HL-60 (cell line): ENCODE results near the gene INCENP.
A peak's percentile ranks its signal among the peaks of the same experiment; 100 is the strongest.

Experiments used
- DNase-seq, 2 experiments: peaks; one replicate each; pipeline ENCODE4 v3.0.0-alpha.2; 2010 to 2020; ENCODE audit warnings: low read depth in 1 of 2, low spot score in 1 of 2
- H3K27ac ChIP-seq: fragments of 250-450 bp; sonication (Bioruptor Pico); replicated peaks from 2 replicates; pipeline ENCODE4 v1.5.1; 2020; ENCODE audit warnings: mild to moderate bottlenecking, moderate library complexity
- H3K27me3 ChIP-seq: fragments of 250-450 bp; sonication (Bioruptor Pico); 2 replicates; pipeline ENCODE4 v1.5.1; 2021; ENCODE audit warnings: mild to moderate bottlenecking, moderate library complexity; ENCODE audit not compliant: insufficient read depth, poor library complexity, severe bottlenecking
- H3K4me3 ChIP-seq: replicated peaks from 2 replicates; pipeline ENCODE4 v1.5.1; 2011; ENCODE audit warnings: mild to moderate bottlenecking, control low read depth, low read length; ENCODE audit not compliant: insufficient read depth
- GABPA ChIP-seq: IDR thresholded peaks from 2 replicates; pipeline ENCODE4 v1.6.1; 2012; ENCODE audit warnings: low read depth
- POLR2AphosphoS5 ChIP-seq: IDR thresholded peaks from 2 replicates; pipeline ENCODE4 v1.6.1; 2012; ENCODE audit warnings: low read depth
- SPI1 ChIP-seq: IDR thresholded peaks from 2 replicates; pipeline ENCODE4 v1.6.1; 2012; ENCODE audit warnings: low read depth, mild to moderate bottlenecking, borderline replicate concordance
- long read RNA-seq: library from polyadenylated mRNA; unstranded; transcript quantifications from one replicate; pipeline ENCODE4 v2.0.0, GENCODE V29; 2020
- TF ChIP-seq, protein P1 (sequence below): IDR thresholded peaks from one replicate; pipeline ENCODE4 v1.5.1; 2011; ENCODE audit warnings: low read length, control low read depth, inconsistent platforms; ENCODE audit not compliant: insufficient read depth
- TF ChIP-seq, protein P2 (sequence below): IDR thresholded peaks from 2 replicates; pipeline ENCODE4 v1.6.1; 2012; ENCODE audit warnings: low read depth; ENCODE audit not compliant: insufficient replicate concordance

The INCENP gene
- long read RNA-seq, partial matches to known transcripts: 30 of 59 reads
- long read RNA-seq, other reads (novel, unspliced or antisense): 29 of 59 reads

DNA sequence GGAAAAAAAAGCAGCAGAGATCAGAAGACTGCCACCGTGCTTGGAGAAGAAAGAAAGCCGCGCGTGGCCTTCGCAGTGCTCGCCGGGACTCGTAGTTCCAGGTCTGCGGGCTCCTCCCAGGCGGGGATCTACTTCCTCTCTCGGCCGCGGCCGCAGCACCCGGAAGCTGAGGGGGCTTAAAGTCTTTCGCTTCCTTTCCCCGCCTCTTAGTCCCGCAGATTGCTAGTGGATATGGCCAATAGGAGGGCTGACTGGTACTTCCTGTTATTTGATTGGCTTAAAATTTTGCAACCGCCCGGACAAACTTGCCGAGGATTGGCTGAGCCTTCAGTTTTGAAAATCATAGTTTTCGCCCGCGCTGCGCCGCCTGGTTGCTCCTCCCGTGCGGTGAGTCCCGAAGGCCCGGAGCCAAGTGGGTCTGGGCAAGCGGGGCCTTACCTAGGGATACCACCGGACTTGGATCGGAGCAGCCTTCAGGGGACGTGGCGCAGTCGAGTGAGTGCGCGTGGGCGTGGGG lies at the start of gene INCENP:
Gene INCENP, plus strand, starts transcription at position 343 of the 517 bp plus-strand sequence. CDS start 4,151 bp downstream, outside the sequence.
- DNase-seq: peak; percentile 97 to 99
- TF ChIP-seq, protein P1, sequence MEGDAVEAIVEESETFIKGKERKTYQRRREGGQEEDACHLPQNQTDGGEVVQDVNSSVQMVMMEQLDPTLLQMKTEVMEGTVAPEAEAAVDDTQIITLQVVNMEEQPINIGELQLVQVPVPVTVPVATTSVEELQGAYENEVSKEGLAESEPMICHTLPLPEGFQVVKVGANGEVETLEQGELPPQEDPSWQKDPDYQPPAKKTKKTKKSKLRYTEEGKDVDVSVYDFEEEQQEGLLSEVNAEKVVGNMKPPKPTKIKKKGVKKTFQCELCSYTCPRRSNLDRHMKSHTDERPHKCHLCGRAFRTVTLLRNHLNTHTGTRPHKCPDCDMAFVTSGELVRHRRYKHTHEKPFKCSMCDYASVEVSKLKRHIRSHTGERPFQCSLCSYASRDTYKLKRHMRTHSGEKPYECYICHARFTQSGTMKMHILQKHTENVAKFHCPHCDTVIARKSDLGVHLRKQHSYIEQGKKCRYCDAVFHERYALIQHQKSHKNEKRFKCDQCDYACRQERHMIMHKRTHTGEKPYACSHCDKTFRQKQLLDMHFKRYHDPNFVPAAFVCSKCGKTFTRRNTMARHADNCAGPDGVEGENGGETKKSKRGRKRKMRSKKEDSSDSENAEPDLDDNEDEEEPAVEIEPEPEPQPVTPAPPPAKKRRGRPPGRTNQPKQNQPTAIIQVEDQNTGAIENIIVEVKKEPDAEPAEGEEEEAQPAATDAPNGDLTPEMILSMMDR: no peak
- TF ChIP-seq SPI1: peak; percentile 89
- peak; percentile 64; the same call in 1 of the 2 replicates for TF ChIP-seq POLR2AphosphoS5
- peak; percentile 81 for TF ChIP-seq GABPA
- TF ChIP-seq, protein P2, sequence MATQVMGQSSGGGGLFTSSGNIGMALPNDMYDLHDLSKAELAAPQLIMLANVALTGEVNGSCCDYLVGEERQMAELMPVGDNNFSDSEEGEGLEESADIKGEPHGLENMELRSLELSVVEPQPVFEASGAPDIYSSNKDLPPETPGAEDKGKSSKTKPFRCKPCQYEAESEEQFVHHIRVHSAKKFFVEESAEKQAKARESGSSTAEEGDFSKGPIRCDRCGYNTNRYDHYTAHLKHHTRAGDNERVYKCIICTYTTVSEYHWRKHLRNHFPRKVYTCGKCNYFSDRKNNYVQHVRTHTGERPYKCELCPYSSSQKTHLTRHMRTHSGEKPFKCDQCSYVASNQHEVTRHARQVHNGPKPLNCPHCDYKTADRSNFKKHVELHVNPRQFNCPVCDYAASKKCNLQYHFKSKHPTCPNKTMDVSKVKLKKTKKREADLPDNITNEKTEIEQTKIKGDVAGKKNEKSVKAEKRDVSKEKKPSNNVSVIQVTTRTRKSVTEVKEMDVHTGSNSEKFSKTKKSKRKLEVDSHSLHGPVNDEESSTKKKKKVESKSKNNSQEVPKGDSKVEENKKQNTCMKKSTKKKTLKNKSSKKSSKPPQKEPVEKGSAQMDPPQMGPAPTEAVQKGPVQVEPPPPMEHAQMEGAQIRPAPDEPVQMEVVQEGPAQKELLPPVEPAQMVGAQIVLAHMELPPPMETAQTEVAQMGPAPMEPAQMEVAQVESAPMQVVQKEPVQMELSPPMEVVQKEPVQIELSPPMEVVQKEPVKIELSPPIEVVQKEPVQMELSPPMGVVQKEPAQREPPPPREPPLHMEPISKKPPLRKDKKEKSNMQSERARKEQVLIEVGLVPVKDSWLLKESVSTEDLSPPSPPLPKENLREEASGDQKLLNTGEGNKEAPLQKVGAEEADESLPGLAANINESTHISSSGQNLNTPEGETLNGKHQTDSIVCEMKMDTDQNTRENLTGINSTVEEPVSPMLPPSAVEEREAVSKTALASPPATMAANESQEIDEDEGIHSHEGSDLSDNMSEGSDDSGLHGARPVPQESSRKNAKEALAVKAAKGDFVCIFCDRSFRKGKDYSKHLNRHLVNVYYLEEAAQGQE: no peak
- Histone ChIP-seq H3K4me3 (peak within 1 kb of the TSS; percentile 99), H3K27ac (peak within 1 kb of the TSS; percentile 87), H3K27me3 (no peaks in the 10 kb centered on the region)

DNA sequence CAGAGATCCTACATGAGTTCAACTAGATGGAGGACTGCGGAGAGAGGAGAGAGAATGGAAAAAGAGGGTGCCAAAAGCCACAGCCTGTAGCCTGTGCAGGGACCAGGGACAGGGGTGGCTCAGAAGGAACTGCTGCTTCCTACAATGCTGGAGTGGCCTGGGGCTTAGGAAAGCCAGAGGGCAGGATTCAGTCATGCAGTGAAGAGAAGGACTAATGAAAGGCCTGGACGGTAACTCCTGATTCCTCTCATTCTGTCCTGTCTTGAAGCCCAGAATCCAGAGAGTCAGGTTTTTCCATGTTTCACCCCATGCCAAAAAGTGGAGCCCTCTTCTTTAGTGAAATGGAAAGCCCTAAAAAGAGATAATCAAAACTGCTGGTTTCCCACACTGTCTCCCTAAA lies 48.4 kb upstream of the INCENP start:
- H3K27me3 ChIP-seq: no peaks in the 10 kb centered on the region
- no peak overlapping the region for H3K27ac ChIP-seq
- no peak for DNase-seq
- H3K4me3 ChIP-seq: no peak overlapping the region
- TF ChIP-seq SPI1 (no peak), POLR2AphosphoS5 (no peak), GABPA (no peak)
- TF ChIP-seq, protein P1: no peak
- TF ChIP-seq, protein P2: no peak

DNA sequence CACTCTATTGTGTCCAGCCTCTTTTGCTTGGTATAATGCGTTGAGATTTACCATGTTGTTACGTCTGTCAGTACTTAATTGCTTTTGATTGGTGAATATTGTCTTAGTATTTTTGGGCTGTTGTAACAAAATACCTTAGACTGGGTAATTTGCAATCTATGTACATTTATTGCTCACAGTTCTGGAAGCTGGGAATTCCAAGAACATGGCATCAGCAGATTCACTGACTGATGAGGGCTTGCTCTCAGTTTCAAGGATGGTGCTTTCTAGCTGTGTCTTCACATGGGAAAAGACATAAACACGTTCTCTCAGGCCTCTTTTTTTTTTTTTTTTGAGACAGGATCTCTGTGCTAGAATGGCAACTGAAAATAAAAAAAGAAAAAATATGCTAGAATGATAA lies 46.7 kb upstream of the INCENP start:
- Histone ChIP-seq H3K27ac (no peak overlapping the region), H3K27me3 (no peaks in the 10 kb centered on the region), H3K4me3 (no peak overlapping the region)
- no peak for TF ChIP-seq SPI1
- TF ChIP-seq, protein P2: no peak
- TF ChIP-seq, protein P1: no peak
- no peak for TF ChIP-seq POLR2AphosphoS5
- no peak for DNase-seq
